CD4-positive, alpha-beta T cell treated with Interleukin-6 for 4 hours (primary cell): ENCODE results near the gene LDLR.
"Not testable (repeated sequence)": the region's sequence is repeated elsewhere in the genome, so short reads cannot be mapped to it uniquely, and the experiment has no call there.

Experiments
- DNase-seq: peaks from one replicate; pipeline ENCODE4 v3.0.0-alpha.2; 2020; ENCODE audit warnings: mixed read lengths

LDLR gene

DNA sequence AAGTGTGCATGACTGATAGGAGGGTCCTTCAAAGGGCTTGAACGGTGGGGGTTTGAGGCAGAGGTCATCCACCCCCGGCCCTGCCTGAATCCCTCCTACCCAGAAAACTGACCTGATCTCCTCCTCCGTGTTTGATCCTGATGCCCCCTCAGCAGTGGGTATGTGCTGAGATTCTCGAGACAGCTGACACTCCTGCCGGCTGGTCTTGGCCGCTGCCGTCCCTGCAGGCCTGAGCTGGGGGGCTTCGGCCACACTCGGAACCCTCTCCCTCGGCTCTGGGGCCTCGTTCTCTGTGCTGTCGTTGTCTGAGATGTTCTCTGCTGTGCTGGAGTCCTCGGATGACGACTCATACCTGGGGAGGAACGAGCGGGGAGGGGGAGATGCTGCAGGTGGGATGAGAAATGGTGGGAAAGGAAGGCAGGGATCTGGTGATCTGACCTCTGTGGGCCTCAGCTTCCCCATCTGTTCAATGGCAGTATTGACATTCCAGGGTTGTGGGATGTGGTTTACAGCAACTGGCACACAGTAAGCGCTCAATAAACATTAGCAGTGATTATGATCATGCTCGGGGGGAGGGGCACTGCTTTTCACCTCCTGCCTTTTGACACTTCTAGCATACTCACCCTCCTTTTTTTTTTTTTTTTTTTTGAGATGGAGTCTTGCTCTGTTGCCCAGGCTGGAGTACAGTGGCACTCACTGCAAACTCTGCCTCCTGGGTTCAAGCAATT, 87.4 kb downstream of the LDLR start:
- DNase-seq: no peak

DNA sequence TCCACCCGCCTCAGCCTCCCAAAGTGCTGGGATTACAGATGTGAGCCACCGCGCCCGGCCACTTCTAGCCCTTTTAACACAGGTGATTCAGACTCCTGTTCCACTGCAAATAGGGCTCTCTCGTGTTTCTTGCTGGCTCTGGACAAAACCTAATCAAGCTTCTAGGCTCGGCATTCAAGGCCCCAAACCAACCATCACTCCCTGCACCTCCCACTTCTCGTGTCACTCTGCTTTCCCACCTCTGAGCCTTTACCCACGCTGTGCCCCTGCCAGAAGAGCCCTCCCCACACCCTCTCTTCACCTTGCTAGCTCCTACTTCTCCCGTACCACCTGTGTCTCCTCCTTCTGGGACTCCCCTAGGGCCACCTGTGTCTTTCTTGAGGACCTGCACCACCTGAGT, 88.3 kb downstream of the LDLR start:
- DNase-seq: no peak

GRCh38 chr19:11179145-11179465, 89.8 kb downstream of the LDLR start:
- DNase-seq: not testable (repeated sequence)

- DNase-seq: no peak
Observed at GRCh38 chr19:11179716-11180297, 90.5 kb downstream of the LDLR start.

DNA sequence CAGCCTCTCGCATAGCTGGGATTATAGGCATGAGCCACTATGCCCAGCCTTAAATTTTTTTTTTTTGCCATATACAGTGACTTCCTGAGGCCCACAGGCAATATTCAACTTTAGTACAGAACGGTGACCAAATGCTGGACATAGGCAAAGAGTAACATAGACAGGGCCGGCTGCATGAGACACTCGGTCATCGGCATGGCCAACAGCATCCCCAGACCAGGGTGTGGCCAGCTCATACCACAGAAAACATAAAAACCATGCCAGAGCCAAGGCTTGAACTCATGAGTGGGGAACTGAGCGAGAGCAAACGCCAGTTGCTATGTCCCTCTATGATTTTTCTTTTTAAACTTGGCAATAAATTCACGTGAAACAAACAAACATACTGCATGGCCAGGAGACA, 91.1 kb downstream of the LDLR start:
- DNase-seq: no peak

DNA sequence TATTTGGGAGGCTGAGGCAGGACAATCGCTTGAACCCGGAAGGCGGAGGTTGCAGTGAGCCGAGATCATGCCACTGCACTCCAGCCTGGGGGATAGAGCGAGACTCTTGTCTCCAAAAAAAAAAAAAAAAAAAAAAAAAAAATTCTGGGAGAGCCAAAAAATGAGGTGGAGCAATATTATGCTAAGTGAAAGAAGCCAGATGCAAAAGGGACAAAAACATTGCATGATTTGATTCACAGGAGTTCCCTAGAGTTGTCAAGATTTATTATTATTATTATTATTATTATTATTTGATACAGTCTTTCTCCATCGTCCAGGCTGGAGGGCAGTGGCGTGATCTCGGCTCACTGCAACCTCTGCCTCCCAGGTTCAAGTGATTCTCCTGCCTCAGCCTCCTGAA, 91.7 kb downstream of the LDLR start:
- not testable (repeated sequence) for DNase-seq

- no peak for DNase-seq
Observed at GRCh38 chr19:11181488-11181887, 92.2 kb downstream of the LDLR start.
